Trophoblast cell (in vitro differentiated cells and primary cell): Measurements from ENCODE around the gene BCAP31.
A peak's percentile ranks its signal among the peaks of the same experiment; 100 is the strongest.

Experiments used
- DNase-seq, 2 donors: peaks; one replicate each; pipeline ENCODE4 v3.0.0-alpha.2; 2016
- H2AFZ ChIP-seq: 2 replicates; pipeline ENCODE4 v1.6.1; 2013; ENCODE audit warnings: low read length, moderate library complexity, mild to moderate bottlenecking; ENCODE audit not compliant: insufficient read depth, poor library complexity
- H2AK5ac ChIP-seq: 2 replicates; pipeline ENCODE4 v1.6.1; 2013; ENCODE audit warnings: mild to moderate bottlenecking, low read length
- H2BK120ac ChIP-seq: 2 replicates; pipeline ENCODE4 v1.6.1; 2013; ENCODE audit warnings: low read length, mild to moderate bottlenecking, moderate library complexity; ENCODE audit not compliant: insufficient read depth, poor library complexity
- H2BK12ac ChIP-seq: 2 replicates; pipeline ENCODE4 v1.6.1; 2013; ENCODE audit warnings: mild to moderate bottlenecking, low read length, moderate library complexity
- H2BK5ac ChIP-seq: 2 replicates; pipeline ENCODE4 v1.6.1; 2013; ENCODE audit warnings: low read length, low read depth, moderate library complexity, mild to moderate bottlenecking; ENCODE audit not compliant: poor library complexity
- H3K14ac ChIP-seq: 2 replicates; pipeline ENCODE4 v1.6.1; 2013; ENCODE audit warnings: mild to moderate bottlenecking, low read length
- H3K18ac ChIP-seq: 2 replicates; pipeline ENCODE4 v1.6.1; 2013; ENCODE audit warnings: mild to moderate bottlenecking, low read length
- H3K23ac ChIP-seq: 2 replicates; pipeline ENCODE4 v1.6.1; 2013; ENCODE audit warnings: low read length
- H3K27ac ChIP-seq: 2 replicates; pipeline ENCODE4 v1.5.1; 2013; ENCODE audit warnings: low read depth, mild to moderate bottlenecking, inconsistent platforms, low read length, moderate library complexity
- H3K27me3 ChIP-seq: 2 replicates; pipeline ENCODE4 v1.6.1; 2013; ENCODE audit warnings: inconsistent platforms, mild to moderate bottlenecking, low read length, moderate library complexity; ENCODE audit not compliant: insufficient read depth
- H3K36me3 ChIP-seq, 2 experiments: 1 replicate in 1 of 2; 2 replicates in 1 of 2; pipeline ENCODE4 v1.6.1; 2013; ENCODE audit warnings: low read length in 2 of 2, mild to moderate bottlenecking in 2 of 2, moderate library complexity in 1 of 2; ENCODE audit not compliant: insufficient read depth in 2 of 2, control insufficient read depth in 1 of 2
- H3K4ac ChIP-seq: 2 replicates; pipeline ENCODE4 v1.6.1; 2013; ENCODE audit warnings: low read depth, mild to moderate bottlenecking, low read length, moderate library complexity
- H3K4me1 ChIP-seq, 2 experiments: 1 replicate in 1 of 2; 2 replicates in 1 of 2; pipeline ENCODE4 v1.6.1; 2013; ENCODE audit warnings: low read length in 2 of 2, mild to moderate bottlenecking in 2 of 2, moderate library complexity in 1 of 2; ENCODE audit not compliant: insufficient read depth in 2 of 2, control insufficient read depth in 1 of 2
- H3K4me2 ChIP-seq: 2 replicates; pipeline ENCODE4 v1.6.1; 2013; ENCODE audit warnings: inconsistent platforms, mild to moderate bottlenecking, low read length, moderate library complexity
- H3K4me3 ChIP-seq: 2 replicates; pipeline ENCODE4 v1.5.1; 2013; ENCODE audit warnings: mild to moderate bottlenecking, low read depth, low read length, inconsistent platforms
- H3K79me1 ChIP-seq: one replicate; pipeline ENCODE4 v1.6.1; 2013; ENCODE audit warnings: low read length
- H3K79me2 ChIP-seq: 2 replicates; pipeline ENCODE4 v1.6.1; 2013; ENCODE audit warnings: low read length, mild to moderate bottlenecking; ENCODE audit not compliant: control insufficient read depth, insufficient read depth, poor library complexity
- H3K9ac ChIP-seq: 2 replicates; pipeline ENCODE4 v1.6.1; 2013; ENCODE audit warnings: mild to moderate bottlenecking, low read length
- H3K9me3 ChIP-seq: 2 replicates; pipeline ENCODE4 v1.6.1; 2013; ENCODE audit warnings: low read depth, mild to moderate bottlenecking, control low read depth, inconsistent platforms, low read length; ENCODE audit not compliant: insufficient read depth
- H4K12ac ChIP-seq: 2 replicates; pipeline ENCODE4 v1.6.1; 2013; ENCODE audit warnings: low read depth, mild to moderate bottlenecking, low read length, moderate library complexity
- H4K8ac ChIP-seq: 2 replicates; pipeline ENCODE4 v1.6.1; 2013; ENCODE audit warnings: low read depth, mild to moderate bottlenecking, low read length, moderate library complexity
- H4K91ac ChIP-seq: one replicate; pipeline ENCODE4 v1.6.1; 2013; ENCODE audit warnings: low read depth, mild to moderate bottlenecking, low read length, moderate library complexity
- WGBS: extraction: QIAGEN DNeasy Blood & Tissue Kit; methylation state at CpG from one replicate; pipeline ENCODE4 v1.1.7; 2013; ENCODE audit warnings: missing lambda C conversion rate; ENCODE audit not compliant: insufficient read length, insufficient coverage; ENCODE audit errors: extremely low coverage; 5-methylcytosine and 5-hydroxymethylcytosine counted together

BCAP31 gene

GRCh38 chrX:153725832-153726285 is 1.7 kb upstream of the BCAP31 start:
- Histone ChIP-seq H3K4ac (peak overlapping the region; percentile 16), H3K27ac (peak overlapping the region; percentile 88), H2BK120ac (peak overlapping the region; percentile 78), H3K18ac (peak overlapping the region; percentile 90), H3K9ac (no peak overlapping the region), H4K8ac (peak overlapping the region; percentile 62), H3K27me3 (no peaks in the 10 kb centered on the region), H4K91ac (peak overlapping the region; percentile 84), H3K14ac (peak overlapping the region; percentile 23), H3K79me2 (peaks cover 14% of the 10 kb centered on the region), H2AK5ac (peak overlapping the region; percentile 89), H4K12ac (no peak overlapping the region), H2AFZ (peak overlapping the region; percentile 30), H3K23ac (no peak overlapping the region), H3K79me1 (peaks cover 37% of the 10 kb centered on the region), H2BK12ac (peak overlapping the region; percentile 37), H3K9me3 (no peaks in the 10 kb centered on the region), H3K4me3 (no peak overlapping the region), H2BK5ac (peak overlapping the region; percentile 16), H3K4me2 (peak overlapping the region; percentile 29), H3K36me3 (peaks cover under 1 to 5% of the 10 kb centered on the region in 2 experiments), H3K4me1 (peaks cover 31% of the 10 kb centered on the region in 2 experiments)
- no peak for DNase-seq
- WGBS, result no CpG with 5 or more reads among the region's 35 CpGs

- Histone ChIP-seq H3K4ac (peak overlapping the region; percentile 23), H3K79me2 (peaks cover 14% of the 10 kb centered on the region), H4K8ac (peak overlapping the region; percentile 61), H3K4me2 (peak overlapping the region; percentile 62), H3K9ac (no peak overlapping the region), H2BK5ac (peak overlapping the region; percentile 75), H3K4me1 (peaks cover 31% of the 10 kb centered on the region in 2 experiments), H2BK120ac (peak overlapping the region; percentile 78), H4K91ac (peak overlapping the region; percentile 84), H3K4me3 (peak overlapping the region; percentile 57), H3K14ac (peak overlapping the region; percentile 23), H3K23ac (no peak overlapping the region), H2AFZ (no peak overlapping the region), H3K36me3 (peaks cover 6 to 11% of the 10 kb centered on the region in 2 experiments), H3K27ac (peak overlapping the region; percentile 88), H3K9me3 (no peaks in the 10 kb centered on the region), H2AK5ac (peak overlapping the region; percentile 89), H2BK12ac (peak overlapping the region; percentile 61), H4K12ac (peak overlapping the region; percentile 60), H3K18ac (peak overlapping the region; percentile 68), H3K27me3 (no peaks in the 10 kb centered on the region), H3K79me1 (peaks cover 37% of the 10 kb centered on the region)
- peak; percentile 37 to 54 for DNase-seq
- WGBS, result no CpG with 5 or more reads among the region's 55 CpGs
Observed at GRCh38 chrX:153725039-153725831, 1.0 kb upstream of the BCAP31 start.

GRCh38 chrX:153723351-153724251 is 586 bp downstream of the BCAP31 start:
- H2BK120ac ChIP-seq, result peak overlapping the region; percentile 60
- H3K4me2 ChIP-seq, result peak overlapping the region; percentile 78
- H4K12ac ChIP-seq, result peak overlapping the region; percentile 54
- peak overlapping the region; percentile 78 for H3K4me3 ChIP-seq
- DNase-seq, result peak in 1 of 2 donors; percentile 41
- H2BK5ac ChIP-seq, result peak overlapping the region; percentile 42
- peaks cover 20 to 28% of the 10 kb centered on the region in 2 experiments for H3K36me3 ChIP-seq
- H3K23ac ChIP-seq, result no peak overlapping the region
- no CpG with 5 or more reads among the region's 78 CpGs for WGBS
- H3K9me3 ChIP-seq, result no peaks in the 10 kb centered on the region
- peak overlapping the region; percentile 49 for H2AK5ac ChIP-seq
- H2BK12ac ChIP-seq, result no peak overlapping the region
- peak overlapping the region; percentile 69 for H4K91ac ChIP-seq
- H3K14ac ChIP-seq, result peak overlapping the region; percentile 68
- H2AFZ ChIP-seq, result peak overlapping the region; percentile 64
- peaks cover 37% of the 10 kb centered on the region for H3K79me1 ChIP-seq
- H3K27me3 ChIP-seq, result no peaks in the 10 kb centered on the region
- peak overlapping the region; percentile 49 for H3K4ac ChIP-seq
- peaks cover 31% of the 10 kb centered on the region in 2 experiments for H3K4me1 ChIP-seq
- peak overlapping the region; percentile 75 for H4K8ac ChIP-seq
- H3K27ac ChIP-seq, result peak overlapping the region; percentile 87
- peak overlapping the region; percentile 49 for H3K18ac ChIP-seq
- H3K79me2 ChIP-seq, result peaks cover 14% of the 10 kb centered on the region
- H3K9ac ChIP-seq, result peak overlapping the region; percentile 93

GRCh38 chrX:153722704-153723350 is 1.4 kb downstream of the BCAP31 start:
- whole genome bisulfite sequencing, result no CpG with 5 or more reads among the region's 12 CpGs
- peaks cover 34% of the 10 kb centered on the region for H3K79me1 ChIP-seq
- H2AFZ ChIP-seq, result no peak overlapping the region
- H3K4me3 ChIP-seq, result peak overlapping the region; percentile 78
- H3K14ac ChIP-seq, result peak overlapping the region; percentile 36
- H3K4me1 ChIP-seq, result peaks cover 31% of the 10 kb centered on the region in 2 experiments
- H3K9me3 ChIP-seq, result no peaks in the 10 kb centered on the region
- peak overlapping the region; percentile 49 for H3K18ac ChIP-seq
- peaks cover 26 to 30% of the 10 kb centered on the region in 2 experiments for H3K36me3 ChIP-seq
- H2BK5ac ChIP-seq, result no peak overlapping the region
- peak overlapping the region; percentile 78 for H3K4me2 ChIP-seq
- H3K4ac ChIP-seq, result peak overlapping the region; percentile 64
- peaks cover 14% of the 10 kb centered on the region for H3K79me2 ChIP-seq
- H4K8ac ChIP-seq, result peak overlapping the region; percentile 25
- peak overlapping the region; percentile 87 for H3K27ac ChIP-seq
- H4K12ac ChIP-seq, result no peak overlapping the region
- H4K91ac ChIP-seq, result no peak overlapping the region
- no peaks in the 10 kb centered on the region for H3K27me3 ChIP-seq
- H3K9ac ChIP-seq, result peak overlapping the region; percentile 80
- peak; percentile 46 to 64 for DNase-seq
- no peak overlapping the region for H3K23ac ChIP-seq
- H2BK120ac ChIP-seq, result no peak overlapping the region
- H2BK12ac ChIP-seq, result no peak overlapping the region
- no peak overlapping the region for H2AK5ac ChIP-seq
